Measurements from ENCODE around the gene CFP. TPM values are rescaled to one million over a fixed set of nuclear protein-coding genes. Genes with fewer than 3 reads are reported as not detected.
"Not testable (repeated sequence)": the region's sequence is repeated elsewhere in the genome, so short reads cannot be mapped to it uniquely, and the experiment has no call there.

CFP gene
- total RNA-seq, 1 donor from 2014 or later: 3.7 TPM

DNA sequence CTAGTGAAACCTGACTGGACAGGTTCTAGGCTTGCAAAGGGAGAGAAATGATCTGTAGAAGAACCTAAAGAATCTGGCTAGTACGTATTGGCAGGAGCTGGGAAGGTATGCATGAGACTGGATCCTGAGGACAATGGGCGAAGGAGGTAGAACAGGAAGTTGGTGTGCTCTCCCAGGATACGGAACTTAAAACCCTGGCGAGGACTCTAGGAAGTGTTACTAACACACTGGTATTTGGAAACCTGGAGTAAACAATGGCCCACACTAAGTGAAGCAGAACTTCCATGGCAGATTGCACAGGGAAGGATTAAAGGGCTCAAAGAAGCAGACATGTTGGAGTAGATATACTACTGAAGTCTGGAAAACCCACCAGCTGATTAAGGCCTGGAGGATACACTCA lies 19.2 kb downstream of the CFP start:
- Histone ChIP-seq H3K9me3 (ENCODE audit: control insufficient read depth in 3 of 3, low read length in 3 of 3) (peaks cover 0 to 2% (median 0%) of the 10 kb centered on the region in 3 donors), H3K9ac (ENCODE audit: low read depth in 1 of 3, low read length in 3 of 3) (no peak overlapping the region), H3K27me3 (ENCODE audit: control insufficient read depth in 3 of 3, insufficient read depth in 3 of 3, low read length in 3 of 3) (no peaks in the 10 kb centered on the region)

DNA sequence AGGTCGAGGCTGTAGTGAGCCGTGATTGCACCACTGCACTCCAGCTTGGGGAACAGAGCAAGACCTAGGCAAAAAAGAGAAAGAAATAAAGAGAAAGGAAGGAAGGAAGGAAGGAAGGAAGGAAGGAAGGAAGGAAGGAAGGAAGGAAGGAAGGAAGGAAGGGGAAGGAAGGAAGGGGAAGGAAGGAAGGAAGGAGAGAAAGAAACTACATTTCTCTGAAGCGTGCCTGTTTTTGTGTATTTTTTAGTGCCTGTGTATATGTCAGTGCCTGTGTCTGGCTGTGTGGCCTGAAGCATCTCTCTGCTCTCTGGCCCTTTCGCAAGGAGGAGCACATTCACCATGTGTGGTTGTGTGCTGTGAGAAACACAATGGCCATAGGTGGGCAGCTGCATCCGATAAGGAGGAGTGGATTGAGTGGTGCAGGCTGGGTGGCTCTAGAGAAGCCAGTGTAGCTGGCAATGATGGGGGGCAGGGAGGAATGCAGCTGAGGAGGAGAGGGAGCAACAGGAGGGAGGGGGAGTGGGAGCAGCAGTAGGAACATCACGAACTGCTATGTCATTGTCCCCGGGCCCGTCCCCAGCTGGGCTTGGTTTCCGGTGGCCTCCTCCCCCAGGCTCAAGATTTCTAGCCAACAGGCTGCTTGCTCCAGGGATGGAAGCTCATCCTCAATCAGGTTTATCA lies 21.5 kb downstream of the CFP start:
- H3K4me3 ChIP-seq (ENCODE audit: low read length in 3 of 3): no peak overlapping the region
- no peaks in the 10 kb centered on the region for H3K4me1 ChIP-seq (ENCODE audit: control insufficient read depth in 3 of 3, insufficient read depth in 3 of 3, low read length in 3 of 3)
- peaks cover 0 to 2% (median 0%) of the 10 kb centered on the region in 3 donors for H3K9me3 ChIP-seq (ENCODE audit: control insufficient read depth in 3 of 3, low read length in 3 of 3)
- no peak overlapping the region for H3K27ac ChIP-seq (ENCODE audit: low read depth, low read length)
- no peaks in the 10 kb centered on the region for H3K36me3 ChIP-seq (ENCODE audit: control insufficient read depth in 3 of 3, insufficient read depth in 3 of 3, low read length in 3 of 3)
- no peak overlapping the region for H3K9ac ChIP-seq (ENCODE audit: low read depth in 1 of 3, low read length in 3 of 3)
- H3K27me3 ChIP-seq (ENCODE audit: control insufficient read depth in 3 of 3, insufficient read depth in 3 of 3, low read length in 3 of 3): no peaks in the 10 kb centered on the region

More for the DNA sequence above, 19.2 kb downstream of the CFP start:
- Histone ChIP-seq H3K36me3 (ENCODE audit: control insufficient read depth in 3 of 3, insufficient read depth in 3 of 3, low read length in 3 of 3) (no peaks in the 10 kb centered on the region), H3K4me3 (ENCODE audit: low read length in 3 of 3) (no peak overlapping the region), H3K4me1 (ENCODE audit: control insufficient read depth in 3 of 3, insufficient read depth in 3 of 3, low read length in 3 of 3) (no peaks in the 10 kb centered on the region), H3K27ac (ENCODE audit: low read depth, low read length) (no peak overlapping the region)

- no peaks in the 10 kb centered on the region for H3K4me1 ChIP-seq (ENCODE audit: control insufficient read depth in 3 of 3, insufficient read depth in 3 of 3, low read length in 3 of 3)
- H3K27ac ChIP-seq (ENCODE audit: low read depth, low read length): no peak overlapping the region
- no peak overlapping the region for H3K4me3 ChIP-seq (ENCODE audit: low read length in 3 of 3)
- H3K36me3 ChIP-seq (ENCODE audit: control insufficient read depth in 3 of 3, insufficient read depth in 3 of 3, low read length in 3 of 3): no peaks in the 10 kb centered on the region
- no peak overlapping the region for H3K9ac ChIP-seq (ENCODE audit: low read depth in 1 of 3, low read length in 3 of 3)
- H3K27me3 ChIP-seq (ENCODE audit: control insufficient read depth in 3 of 3, insufficient read depth in 3 of 3, low read length in 3 of 3): no peaks in the 10 kb centered on the region
- peaks cover 0 to 2% (median 0%) of the 10 kb centered on the region in 3 donors for H3K9me3 ChIP-seq (ENCODE audit: control insufficient read depth in 3 of 3, low read length in 3 of 3)
These were observed 22.6 kb downstream of the CFP start for GRCh38 chrX:47607091-47607490.

- H3K9me3 ChIP-seq (ENCODE audit: control insufficient read depth in 3 of 3, low read length in 3 of 3): peaks cover 0 to under 1% (median 0%) of the 10 kb centered on the region in 3 donors
- no peak overlapping the region for H3K27ac ChIP-seq (ENCODE audit: low read depth, low read length)
- H3K36me3 ChIP-seq (ENCODE audit: control insufficient read depth in 3 of 3, insufficient read depth in 3 of 3, low read length in 3 of 3): no peaks in the 10 kb centered on the region
- H3K4me1 ChIP-seq (ENCODE audit: control insufficient read depth in 3 of 3, insufficient read depth in 3 of 3, low read length in 3 of 3): no peaks in the 10 kb centered on the region
- no peak overlapping the region for H3K4me3 ChIP-seq (ENCODE audit: low read length in 3 of 3)
- H3K27me3 ChIP-seq (ENCODE audit: control insufficient read depth in 3 of 3, insufficient read depth in 3 of 3, low read length in 3 of 3): no peaks in the 10 kb centered on the region
- H3K9ac ChIP-seq (ENCODE audit: low read depth in 1 of 3, low read length in 3 of 3): no peak overlapping the region
These were observed 24.7 kb downstream of the CFP start for GRCh38 chrX:47605024-47605423.

DNA sequence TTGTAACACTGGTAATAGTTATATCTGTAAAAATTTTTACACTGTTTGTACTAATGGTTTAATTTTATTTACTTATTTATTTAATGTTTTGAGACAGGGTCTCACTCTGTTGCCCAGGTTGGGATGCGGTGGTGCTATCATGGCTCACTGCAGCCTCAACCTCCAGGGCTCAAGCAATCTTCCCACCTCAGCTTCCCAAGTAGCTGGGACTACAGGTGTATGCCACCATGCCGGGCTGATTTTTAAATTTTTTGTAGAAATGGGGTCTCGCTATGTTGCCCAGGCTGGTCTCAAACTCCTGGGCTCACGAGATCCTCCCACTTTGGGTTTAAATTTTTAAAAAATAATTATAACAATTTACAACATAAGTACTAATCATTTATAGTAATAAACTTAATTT lies 26.6 kb downstream of the CFP start:
- not testable (repeated sequence) for H3K36me3 ChIP-seq (ENCODE audit: control insufficient read depth in 3 of 3, insufficient read depth in 3 of 3, low read length in 3 of 3); H3K4me1 ChIP-seq (ENCODE audit: control insufficient read depth in 3 of 3, insufficient read depth in 3 of 3, low read length in 3 of 3); H3K9ac ChIP-seq (ENCODE audit: low read depth in 1 of 3, low read length in 3 of 3); H3K4me3 ChIP-seq (ENCODE audit: low read length in 3 of 3); H3K9me3 ChIP-seq (ENCODE audit: control insufficient read depth in 3 of 3, low read length in 3 of 3); H3K27me3 ChIP-seq (ENCODE audit: control insufficient read depth in 3 of 3, insufficient read depth in 3 of 3, low read length in 3 of 3); H3K27ac ChIP-seq (ENCODE audit: low read depth, low read length)

- peaks cover 0 to 3% (median 0%) of the 10 kb centered on the region in 3 donors for H3K9me3 ChIP-seq (ENCODE audit: control insufficient read depth in 3 of 3, low read length in 3 of 3)
- H3K27ac ChIP-seq (ENCODE audit: low read depth, low read length): no peak overlapping the region
- H3K36me3 ChIP-seq (ENCODE audit: control insufficient read depth in 3 of 3, insufficient read depth in 3 of 3, low read length in 3 of 3): no peaks in the 10 kb centered on the region
- no peak overlapping the region for H3K9ac ChIP-seq (ENCODE audit: low read depth in 1 of 3, low read length in 3 of 3)
- no peaks in the 10 kb centered on the region for H3K27me3 ChIP-seq (ENCODE audit: control insufficient read depth in 3 of 3, insufficient read depth in 3 of 3, low read length in 3 of 3)
- no peak overlapping the region for H3K4me3 ChIP-seq (ENCODE audit: low read length in 3 of 3)
- no peaks in the 10 kb centered on the region for H3K4me1 ChIP-seq (ENCODE audit: control insufficient read depth in 3 of 3, insufficient read depth in 3 of 3, low read length in 3 of 3)
These were observed 32.5 kb downstream of the CFP start for GRCh38 chrX:47597222-47597621.

- H3K9me3 ChIP-seq (ENCODE audit: control insufficient read depth in 3 of 3, low read length in 3 of 3): peaks cover 0 to 3% (median 0%) of the 10 kb centered on the region in 3 donors
- no peaks in the 10 kb centered on the region for H3K4me1 ChIP-seq (ENCODE audit: control insufficient read depth in 3 of 3, insufficient read depth in 3 of 3, low read length in 3 of 3)
- no peak overlapping the region for H3K9ac ChIP-seq (ENCODE audit: low read depth in 1 of 3, low read length in 3 of 3)
- no peaks in the 10 kb centered on the region for H3K36me3 ChIP-seq (ENCODE audit: control insufficient read depth in 3 of 3, insufficient read depth in 3 of 3, low read length in 3 of 3)
- no peak overlapping the region for H3K27ac ChIP-seq (ENCODE audit: low read depth, low read length)
- no peak overlapping the region for H3K4me3 ChIP-seq (ENCODE audit: low read length in 3 of 3)
- H3K27me3 ChIP-seq (ENCODE audit: control insufficient read depth in 3 of 3, insufficient read depth in 3 of 3, low read length in 3 of 3): no peaks in the 10 kb centered on the region
These were observed 33.5 kb downstream of the CFP start for GRCh38 chrX:47596256-47596655.

GRCh38 chrX:47595716-47596251 lies 33.9 kb downstream of the CFP start:
- no peak overlapping the region for H3K9ac ChIP-seq (ENCODE audit: low read depth in 1 of 3, low read length in 3 of 3)
- no peak overlapping the region for H3K27ac ChIP-seq (ENCODE audit: low read depth, low read length)
- peaks cover 0 to 3% (median 0%) of the 10 kb centered on the region in 3 donors for H3K9me3 ChIP-seq (ENCODE audit: control insufficient read depth in 3 of 3, low read length in 3 of 3)
- H3K36me3 ChIP-seq (ENCODE audit: control insufficient read depth in 3 of 3, insufficient read depth in 3 of 3, low read length in 3 of 3): no peaks in the 10 kb centered on the region
- H3K4me1 ChIP-seq (ENCODE audit: control insufficient read depth in 3 of 3, insufficient read depth in 3 of 3, low read length in 3 of 3): no peaks in the 10 kb centered on the region
- no peak overlapping the region for H3K4me3 ChIP-seq (ENCODE audit: low read length in 3 of 3)
- H3K27me3 ChIP-seq (ENCODE audit: control insufficient read depth in 3 of 3, insufficient read depth in 3 of 3, low read length in 3 of 3): no peaks in the 10 kb centered on the region

GRCh38 chrX:47593522-47593921 lies 36.2 kb downstream of the CFP start:
- no peak overlapping the region for H3K4me3 ChIP-seq (ENCODE audit: low read length in 3 of 3)
- peaks cover 0 to 3% (median 0%) of the 10 kb centered on the region in 3 donors for H3K9me3 ChIP-seq (ENCODE audit: control insufficient read depth in 3 of 3, low read length in 3 of 3)
- H3K9ac ChIP-seq (ENCODE audit: low read depth in 1 of 3, low read length in 3 of 3): no peak overlapping the region
- H3K36me3 ChIP-seq (ENCODE audit: control insufficient read depth in 3 of 3, insufficient read depth in 3 of 3, low read length in 3 of 3): no peaks in the 10 kb centered on the region
- H3K4me1 ChIP-seq (ENCODE audit: control insufficient read depth in 3 of 3, insufficient read depth in 3 of 3, low read length in 3 of 3): no peaks in the 10 kb centered on the region
- H3K27ac ChIP-seq (ENCODE audit: low read depth, low read length): no peak overlapping the region
- no peaks in the 10 kb centered on the region for H3K27me3 ChIP-seq (ENCODE audit: control insufficient read depth in 3 of 3, insufficient read depth in 3 of 3, low read length in 3 of 3)

DNA sequence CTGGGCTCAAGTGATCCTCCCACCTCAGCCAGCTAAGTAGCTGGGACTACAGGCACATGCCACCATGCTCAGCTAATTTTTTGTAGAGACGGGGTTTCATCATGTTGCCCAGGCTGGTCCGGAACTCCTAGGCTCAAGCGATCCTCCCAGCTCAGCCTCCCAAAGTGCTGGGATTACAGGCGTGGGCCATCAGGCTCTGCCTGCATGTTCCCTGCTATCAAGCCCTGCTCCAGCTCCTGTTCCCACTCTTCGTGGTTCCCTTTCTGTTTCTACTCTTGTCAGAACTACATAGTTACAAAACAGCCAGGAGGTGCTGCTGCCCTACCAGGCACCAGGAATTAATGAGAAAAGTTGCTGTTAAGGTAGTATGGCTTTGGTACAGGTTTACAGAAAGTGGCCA lies 38.7 kb downstream of the CFP start:
- Histone ChIP-seq H3K4me3 (ENCODE audit: low read length in 3 of 3) (no peak overlapping the region), H3K27ac (ENCODE audit: low read depth, low read length) (no peak overlapping the region), H3K36me3 (ENCODE audit: control insufficient read depth in 3 of 3, insufficient read depth in 3 of 3, low read length in 3 of 3) (no peaks in the 10 kb centered on the region), H3K9ac (ENCODE audit: low read depth in 1 of 3, low read length in 3 of 3) (no peak overlapping the region), H3K27me3 (ENCODE audit: control insufficient read depth in 3 of 3, insufficient read depth in 3 of 3, low read length in 3 of 3) (no peaks in the 10 kb centered on the region), H3K4me1 (ENCODE audit: control insufficient read depth in 3 of 3, insufficient read depth in 3 of 3, low read length in 3 of 3) (no peaks in the 10 kb centered on the region), H3K9me3 (ENCODE audit: control insufficient read depth in 3 of 3, low read length in 3 of 3) (no peaks in the 10 kb centered on the region)
